SK-N-SH (cell line): ENCODE measurements around the gene URAD. TPM values are rescaled to one million over a fixed set of nuclear protein-coding genes. Genes with fewer than 3 reads are reported as not detected.

Experiments used
- CTCF ChIA-PET: fragments of 300-600, 350-600 bp; formaldehyde crosslinking; extraction: SDS; loops from one replicate; lab custom pipeline; 2021; lab: Yijun Ruan, JAX
- POLR2A ChIA-PET: fragments of 350-600 bp; sonication (Branson Sonifier 250); formaldehyde crosslinking; extraction: SDS; loops from one replicate; lab custom pipeline; 2020; ENCODE audit warnings: antibody characterized with exemption, inconsistent platforms; lab: Yijun Ruan, JAX
- DNase-seq: peaks from one replicate; pipeline ENCODE4 v3.0.0; 2012
- H2AFZ ChIP-seq: fragments of 200-600 bp; sonication (generic); 2 replicates; pipeline ENCODE4 v1.8.1; 2016; ENCODE audit warnings: antibody characterized with exemption, mild to moderate bottlenecking, low read depth
- H3F3A ChIP-seq: fragments of 200-600 bp; sonication (generic); replicated peaks from 2 replicates; pipeline ENCODE3; 2016; ENCODE audit warnings: antibody characterized with exemption, mild to moderate bottlenecking; ENCODE audit not compliant: insufficient read depth
- H3K27ac ChIP-seq, 2 experiments: fragments of 200-500 bp in 1 of 2; fragments of 200-600 bp in 1 of 2; sonication (Bioruptor generic) in 1 of 2; sonication (generic), shearing (Covaris generic) in 1 of 2; 2 replicates each; pipeline versions ENCODE4 v1.5.1 to v1.6.1; 2014 to 2016; ENCODE audit warnings: low read depth in 2 of 2, inconsistent platforms in 1 of 2, low read length in 1 of 2, mild to moderate bottlenecking in 1 of 2, mixed read lengths in 1 of 2
- H3K27me3 ChIP-seq: fragments of 200-600 bp; sonication (generic), shearing (Covaris generic); 2 replicates; pipeline ENCODE4 v1.6.1; 2016; ENCODE audit warnings: mixed run types; ENCODE audit not compliant: insufficient read depth
- H3K36me3 ChIP-seq, 2 experiments: fragments of 200-500 bp in 1 of 2; fragments of 200-600 bp in 1 of 2; sonication (Bioruptor generic) in 1 of 2; sonication (generic) in 1 of 2; replicated peaks in 1 of 2; 2 replicates each; pipeline versions ENCODE3 to v1.5.1; 2014 to 2016; ENCODE audit warnings: low read length in 1 of 2, mild to moderate bottlenecking in 1 of 2; ENCODE audit not compliant: insufficient read depth in 2 of 2, control insufficient read depth in 1 of 2
- H3K4me1 ChIP-seq, 2 experiments: fragments of 200-500 bp in 1 of 2; fragments of 200-600 bp in 1 of 2; sonication (Bioruptor generic) in 1 of 2; sonication (generic), shearing (Covaris generic) in 1 of 2; 2 replicates each; pipeline versions ENCODE4 v1.5.1 to v1.6.1; 2014 to 2016; ENCODE audit warnings: low read depth in 1 of 2, low read length in 1 of 2, mixed run types in 1 of 2; ENCODE audit not compliant: insufficient read depth in 2 of 2, control insufficient read depth in 1 of 2
- H3K4me2 ChIP-seq: fragments of 200-600 bp; sonication (generic), shearing (Covaris generic); 2 replicates; pipeline ENCODE4 v1.6.1; 2017; ENCODE audit warnings: mixed run types
- H3K4me3 ChIP-seq, 2 experiments: fragments of 200-500 bp in 1 of 2; fragments of 200-600 bp in 1 of 2; sonication (Bioruptor generic) in 1 of 2; sonication (generic), shearing (Covaris generic) in 1 of 2; 2 replicates each; pipeline versions ENCODE4 v1.5.1 to v1.8.1; 2014 to 2016; ENCODE audit warnings: low read depth in 2 of 2, inconsistent platforms in 1 of 2, low read length in 1 of 2, mild to moderate bottlenecking in 1 of 2, mixed read lengths in 1 of 2, moderate library complexity in 1 of 2
- H3K79me2 ChIP-seq: fragments of 200-600 bp; sonication (generic); 2 replicates; pipeline ENCODE4 v1.8.1; 2017; ENCODE audit warnings: mild to moderate bottlenecking; ENCODE audit not compliant: insufficient read depth
- H3K9ac ChIP-seq: fragments of 200-600 bp; sonication (generic); 2 replicates; pipeline ENCODE4 v1.6.1; 2017; ENCODE audit warnings: mixed run types
- H3K9me2 ChIP-seq: fragments of 200-600 bp; sonication (generic); 2 replicates; pipeline ENCODE4 v1.6.1; 2017; ENCODE audit warnings: mixed run types
- H3K9me3 ChIP-seq: fragments of 200-600 bp; sonication (generic); 2 replicates; pipeline ENCODE4 v1.6.1; 2017; ENCODE audit warnings: mixed run types, mild to moderate bottlenecking, moderate library complexity
- H4K20me1 ChIP-seq: fragments of 200-600 bp; sonication (generic); 2 replicates; pipeline ENCODE4 v1.6.1; 2017; ENCODE audit warnings: mild to moderate bottlenecking, mixed run types; ENCODE audit not compliant: insufficient read depth
- CHD2 ChIP-seq: fragments of 150-350 bp; IDR thresholded peaks from 2 replicates; pipeline ENCODE4 v1.6.1; 2018; ENCODE audit warnings: low read length; ENCODE audit not compliant: partially characterized antibody
- CTCF ChIP-seq: fragments of 200-600 bp; sonication (generic); IDR thresholded peaks from 2 replicates; pipeline ENCODE4 v1.6.1; 2017; ENCODE audit warnings: antibody characterized with exemption, mild to moderate bottlenecking, moderate library complexity
- ELF1 ChIP-seq: IDR thresholded peaks from 2 replicates; pipeline ENCODE4 v1.4.0; 2012
- EP300 ChIP-seq, 2 experiments: IDR thresholded peaks; 2 replicates each; pipeline versions ENCODE4 v1.4.0 to v1.6.1; 2012; ENCODE audit warnings: borderline replicate concordance in 1 of 2, low read depth in 1 of 2, low read length in 1 of 2
- EZH2phosphoT487 ChIP-seq: fragments of 200-600 bp; sonication (generic); IDR thresholded peaks from 2 replicates; pipeline ENCODE4 v1.6.1; 2017; ENCODE audit warnings: low read depth, mixed run types, mild to moderate bottlenecking, antibody characterized with exemption, moderate library complexity, borderline replicate concordance
- FOXJ3 ChIP-seq: sonication (generic); formaldehyde crosslinking; IDR thresholded peaks from 2 replicates; pipeline ENCODE4 v1.5.1; 2020; ENCODE audit warnings: mild to moderate bottlenecking, missing genetic modification reagents
- GABPA ChIP-seq: IDR thresholded peaks from 2 replicates; pipeline ENCODE4 v1.4.0; 2012; ENCODE audit warnings: low read depth, mild to moderate bottlenecking
- MAX ChIP-seq: IDR thresholded peaks from 2 replicates; pipeline ENCODE4 v1.4.0; 2012; ENCODE audit warnings: low read depth
- MEF2A ChIP-seq: IDR thresholded peaks from 2 replicates; pipeline ENCODE4 v1.4.0; 2012; ENCODE audit warnings: low read depth, borderline replicate concordance
- NFIC ChIP-seq: IDR thresholded peaks from 2 replicates; pipeline ENCODE4 v1.4.0; 2012; ENCODE audit warnings: borderline replicate concordance
- NRF1 ChIP-seq: IDR thresholded peaks from 2 replicates; pipeline ENCODE4 v1.6.1; 2012; ENCODE audit warnings: low read depth, mild to moderate bottlenecking, low read length
- POLR2AphosphoS5 ChIP-seq: IDR thresholded peaks from 2 replicates; pipeline ENCODE4 v1.6.1; 2012; ENCODE audit warnings: low read depth, low read length
- RCOR1 ChIP-seq: fragments of 150-350 bp; IDR thresholded peaks from 2 replicates; pipeline ENCODE4 v1.6.1; 2017; ENCODE audit warnings: antibody characterized with exemption, low read length
- SIN3A ChIP-seq: IDR thresholded peaks from 2 replicates; pipeline ENCODE4 v1.6.1; 2012; ENCODE audit warnings: low read depth, mild to moderate bottlenecking, low read length, moderate library complexity, borderline replicate concordance
- SMC3 ChIP-seq: IDR thresholded peaks from 2 replicates; pipeline ENCODE4 v1.6.1; 2012; ENCODE audit warnings: low read depth, low read length, improper control_type of control experiment
- TCF12 ChIP-seq: IDR thresholded peaks from 2 replicates; pipeline ENCODE4 v1.4.0; 2012
- TEAD4 ChIP-seq: IDR thresholded peaks from 2 replicates; pipeline ENCODE4 v1.4.0; 2012; ENCODE audit warnings: mild to moderate bottlenecking, borderline replicate concordance; ENCODE audit not compliant: insufficient read depth
- WGBS: methylation state at CpG from one replicate; pipeline ENCODE4 v1.1.6; 2017; ENCODE audit warnings: low lambda C conversion rate; 5-methylcytosine and 5-hydroxymethylcytosine counted together
- polyA plus RNA-seq, 3 experiments: library from polyadenylated mRNA; depleted of rRNA; stranded (reverse); fragments of >200 nt; gene quantifications; 2 replicates each; pipeline ENCODE4 v1.2.3, GENCODE V29; 2012
- TF ChIP-seq, protein P1 (sequence below): IDR thresholded peaks from 2 replicates; pipeline ENCODE4; 2012
- TF ChIP-seq, protein P2 (sequence below): IDR thresholded peaks from 2 replicates; pipeline ENCODE4 v1.6.1; 2012; ENCODE audit warnings: mild to moderate bottlenecking, low read depth, low read length, moderate library complexity

URAD gene
- polyA plus RNA-seq, 1 of the 3 experiments (the other 2 are of a cell fraction): not detected

- Histone ChIP-seq H3K79me2 (no peaks in the 10 kb centered on the region), H3K27me3 (peaks cover 97% of the 10 kb centered on the region), H3K4me3 (no peak overlapping the region), H3F3A (no peaks in the 10 kb centered on the region), H4K20me1 (no peaks in the 10 kb centered on the region), H2AFZ (no peak overlapping the region), H3K4me2 (no peak overlapping the region), H3K36me3 (no peaks in the 10 kb centered on the region), H3K9ac (no peak overlapping the region), H3K9me2 (no peaks in the 10 kb centered on the region), H3K27ac (no peak overlapping the region), H3K9me3 (no peaks in the 10 kb centered on the region)
- ChIA-PET POLR2A (no interaction called here), CTCF (interaction anchor here (1.2 to 4.2 kb wide), 6 partner anchors 8 to 615 kb away, joined by 3 to 15 read pairs (median 11); no protein-coding TSS in a partner anchor)
- no peak for DNase-seq
- WGBS: 7% methylated on average over 8 of the region's 12 CpGs
- TF ChIP-seq FOXJ3 (CRISPR knock-in tag) (no peak), MEF2A (no peak), TEAD4 (no peak), MAX (no peak), TCF12 (no peak), POLR2AphosphoS5 (no peak), NFIC (no peak), SMC3 (no peak), NRF1 (no peak), RCOR1 (no peak), EP300 (IDR thresholded peaks at IDR 0.05; ENCODE audit: borderline replicate concordance in 1 of 2, low read depth in 1 of 2, low read length in 1 of 2) (no peak)
- TF ChIP-seq, protein P1, sequence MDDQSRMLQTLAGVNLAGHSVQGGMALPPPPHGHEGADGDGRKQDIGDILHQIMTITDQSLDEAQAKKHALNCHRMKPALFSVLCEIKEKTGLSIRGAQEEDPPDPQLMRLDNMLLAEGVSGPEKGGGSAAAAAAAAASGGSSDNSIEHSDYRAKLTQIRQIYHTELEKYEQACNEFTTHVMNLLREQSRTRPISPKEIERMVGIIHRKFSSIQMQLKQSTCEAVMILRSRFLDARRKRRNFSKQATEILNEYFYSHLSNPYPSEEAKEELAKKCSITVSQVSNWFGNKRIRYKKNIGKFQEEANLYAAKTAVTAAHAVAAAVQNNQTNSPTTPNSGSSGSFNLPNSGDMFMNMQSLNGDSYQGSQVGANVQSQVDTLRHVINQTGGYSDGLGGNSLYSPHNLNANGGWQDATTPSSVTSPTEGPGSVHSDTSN: no peak
- TF ChIP-seq, all 33 proteins: peak for 0
- H3K4me1 ChIP-seq: no peaks in the 10 kb centered on the region
Measured at GRCh38 chr13:27976362-27977091, 12.0 kb downstream of the URAD start.

DNA sequence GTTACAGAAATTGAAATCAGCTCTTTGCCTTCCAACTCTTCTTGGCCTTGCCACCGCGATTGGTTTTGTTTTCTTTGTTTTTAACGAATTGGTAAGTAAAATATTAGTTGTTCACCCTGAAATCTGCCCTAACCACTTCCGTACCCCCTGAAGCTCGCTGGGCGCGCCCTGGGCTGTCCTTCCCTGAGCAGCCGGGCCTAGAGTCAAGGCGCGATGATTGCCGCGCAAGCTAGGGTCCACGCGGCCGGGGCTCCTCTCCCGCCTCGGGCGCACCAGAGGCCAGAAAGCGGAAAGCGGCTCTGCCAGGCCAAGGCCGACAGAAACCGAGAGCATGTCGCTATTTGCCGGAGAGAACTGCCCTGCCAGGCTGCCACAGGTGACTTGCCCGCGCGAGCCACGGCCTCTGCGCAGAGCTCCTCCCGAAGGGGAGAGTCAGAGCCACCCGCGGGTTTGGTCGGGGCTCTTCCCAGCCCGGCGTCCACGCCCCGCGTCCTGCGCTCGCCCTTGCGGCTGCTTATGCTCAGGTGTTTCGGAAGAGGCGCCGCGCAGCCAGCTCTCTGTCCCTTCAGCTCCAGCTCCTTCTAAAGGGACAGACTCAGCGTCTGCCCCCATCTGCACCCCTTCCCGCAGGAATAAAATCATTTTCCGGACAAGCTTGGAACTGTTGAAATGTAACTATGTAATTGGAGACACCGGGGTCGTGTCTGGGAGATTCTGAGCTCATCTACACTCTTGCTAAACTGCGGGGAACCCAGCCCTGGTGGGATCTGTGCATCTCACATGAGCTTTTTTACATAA is 12.7 kb downstream of the URAD start:
- Histone ChIP-seq H3K9ac (no peak overlapping the region), H3K4me3 (no peak overlapping the region), H2AFZ (no peak overlapping the region), H3K4me2 (peak overlapping the region; percentile 7; the same call in 1 of the 2 replicates), H3K9me3 (no peaks in the 10 kb centered on the region), H3K27me3 (peaks cover 97% of the 10 kb centered on the region), H3K4me1 (no peaks in the 10 kb centered on the region), H3K36me3 (no peaks in the 10 kb centered on the region), H3K79me2 (no peaks in the 10 kb centered on the region), H4K20me1 (no peaks in the 10 kb centered on the region), H3F3A (no peaks in the 10 kb centered on the region), H3K9me2 (no peaks in the 10 kb centered on the region), H3K27ac (no peak overlapping the region)
- CTCF ChIA-PET: interaction anchor here (0.8 to 4.2 kb wide), 6 partner anchors 9 to 614 kb away, joined by 3 to 15 read pairs (median 11); no protein-coding TSS in a partner anchor
- peak; percentile 15 for DNase-seq
- 11% methylated on average over 22 of the region's 51 CpGs for WGBS
- POLR2A ChIA-PET: interaction anchor here (0.5 kb wide), 1 partner anchor 624 kb away, joined by 3 read pairs; no protein-coding TSS in a partner anchor
- TF ChIP-seq CHD2: no peak
- TF ChIP-seq, protein P2, sequence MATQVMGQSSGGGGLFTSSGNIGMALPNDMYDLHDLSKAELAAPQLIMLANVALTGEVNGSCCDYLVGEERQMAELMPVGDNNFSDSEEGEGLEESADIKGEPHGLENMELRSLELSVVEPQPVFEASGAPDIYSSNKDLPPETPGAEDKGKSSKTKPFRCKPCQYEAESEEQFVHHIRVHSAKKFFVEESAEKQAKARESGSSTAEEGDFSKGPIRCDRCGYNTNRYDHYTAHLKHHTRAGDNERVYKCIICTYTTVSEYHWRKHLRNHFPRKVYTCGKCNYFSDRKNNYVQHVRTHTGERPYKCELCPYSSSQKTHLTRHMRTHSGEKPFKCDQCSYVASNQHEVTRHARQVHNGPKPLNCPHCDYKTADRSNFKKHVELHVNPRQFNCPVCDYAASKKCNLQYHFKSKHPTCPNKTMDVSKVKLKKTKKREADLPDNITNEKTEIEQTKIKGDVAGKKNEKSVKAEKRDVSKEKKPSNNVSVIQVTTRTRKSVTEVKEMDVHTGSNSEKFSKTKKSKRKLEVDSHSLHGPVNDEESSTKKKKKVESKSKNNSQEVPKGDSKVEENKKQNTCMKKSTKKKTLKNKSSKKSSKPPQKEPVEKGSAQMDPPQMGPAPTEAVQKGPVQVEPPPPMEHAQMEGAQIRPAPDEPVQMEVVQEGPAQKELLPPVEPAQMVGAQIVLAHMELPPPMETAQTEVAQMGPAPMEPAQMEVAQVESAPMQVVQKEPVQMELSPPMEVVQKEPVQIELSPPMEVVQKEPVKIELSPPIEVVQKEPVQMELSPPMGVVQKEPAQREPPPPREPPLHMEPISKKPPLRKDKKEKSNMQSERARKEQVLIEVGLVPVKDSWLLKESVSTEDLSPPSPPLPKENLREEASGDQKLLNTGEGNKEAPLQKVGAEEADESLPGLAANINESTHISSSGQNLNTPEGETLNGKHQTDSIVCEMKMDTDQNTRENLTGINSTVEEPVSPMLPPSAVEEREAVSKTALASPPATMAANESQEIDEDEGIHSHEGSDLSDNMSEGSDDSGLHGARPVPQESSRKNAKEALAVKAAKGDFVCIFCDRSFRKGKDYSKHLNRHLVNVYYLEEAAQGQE: no peak
- TF ChIP-seq EZH2phosphoT487: no peak
- no peak for TF ChIP-seq GABPA
- no peak for TF ChIP-seq SIN3A
- no peak for TF ChIP-seq TCF12
- TF ChIP-seq CTCF: no peak
- TF ChIP-seq ELF1: no peak
- no peak for TF ChIP-seq MAX
